ENCODE data around the gene PRR5L.

The PRR5L gene

DNA sequence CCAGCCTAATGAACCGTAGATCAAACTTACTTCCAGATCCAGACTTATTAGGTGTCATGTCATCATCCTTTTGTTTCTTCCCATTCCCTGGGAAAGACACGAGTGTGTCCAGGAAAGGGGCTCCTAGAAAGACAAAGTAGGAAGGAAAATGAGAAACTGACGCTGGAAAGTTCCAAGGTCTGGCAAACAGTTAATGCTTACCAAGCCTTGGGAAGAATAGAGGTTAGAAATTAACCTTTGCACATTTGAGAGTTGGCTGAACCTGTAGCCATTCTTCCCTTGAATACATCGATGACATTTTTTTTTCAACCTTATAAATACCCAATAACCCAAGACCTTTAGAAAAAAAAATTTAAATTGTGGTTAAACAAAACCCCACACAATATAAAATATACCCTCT, 136.7 kb downstream of the PRR5L start:
- Histone ChIP-seq H3K27me3 (ENCODE audit: low read length) (no peaks in the 10 kb centered on the region), H3K4me2 (ENCODE audit: low read depth, low read length, poor library complexity, severe bottlenecking) (no peak overlapping the region), H3K36me3 (ENCODE audit: low read length) (no peaks in the 10 kb centered on the region), H3K27ac (ENCODE audit: low read depth, low read length) (no peak overlapping the region), H3K4me3 (ENCODE audit: insufficient read depth, low read length, poor library complexity, severe bottlenecking) (no peak overlapping the region), H3K9me3 (ENCODE audit: insufficient read depth, low read length) (no peaks in the 10 kb centered on the region), H3F3A (ENCODE audit: insufficient read depth) (no peaks in the 10 kb centered on the region), H4K20me1 (ENCODE audit: low read depth, low read length) (no peaks in the 10 kb centered on the region), H2AFZ (ENCODE audit: low read depth, low read length, severe bottlenecking) (no peak overlapping the region), H3K79me2 (ENCODE audit: insufficient read depth, low read length) (no peaks in the 10 kb centered on the region), H3K9me2 (replicated peaks; ENCODE audit: insufficient read depth, low read length) (no peaks in the 10 kb centered on the region), H3K9ac (ENCODE audit: low read length) (no peak overlapping the region)
- TF ChIP-seq, protein P1, sequence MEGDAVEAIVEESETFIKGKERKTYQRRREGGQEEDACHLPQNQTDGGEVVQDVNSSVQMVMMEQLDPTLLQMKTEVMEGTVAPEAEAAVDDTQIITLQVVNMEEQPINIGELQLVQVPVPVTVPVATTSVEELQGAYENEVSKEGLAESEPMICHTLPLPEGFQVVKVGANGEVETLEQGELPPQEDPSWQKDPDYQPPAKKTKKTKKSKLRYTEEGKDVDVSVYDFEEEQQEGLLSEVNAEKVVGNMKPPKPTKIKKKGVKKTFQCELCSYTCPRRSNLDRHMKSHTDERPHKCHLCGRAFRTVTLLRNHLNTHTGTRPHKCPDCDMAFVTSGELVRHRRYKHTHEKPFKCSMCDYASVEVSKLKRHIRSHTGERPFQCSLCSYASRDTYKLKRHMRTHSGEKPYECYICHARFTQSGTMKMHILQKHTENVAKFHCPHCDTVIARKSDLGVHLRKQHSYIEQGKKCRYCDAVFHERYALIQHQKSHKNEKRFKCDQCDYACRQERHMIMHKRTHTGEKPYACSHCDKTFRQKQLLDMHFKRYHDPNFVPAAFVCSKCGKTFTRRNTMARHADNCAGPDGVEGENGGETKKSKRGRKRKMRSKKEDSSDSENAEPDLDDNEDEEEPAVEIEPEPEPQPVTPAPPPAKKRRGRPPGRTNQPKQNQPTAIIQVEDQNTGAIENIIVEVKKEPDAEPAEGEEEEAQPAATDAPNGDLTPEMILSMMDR (IDR thresholded peaks at IDR 0.05; ENCODE audit: insufficient read depth, low read length, poor library complexity, severe bottlenecking), result no peak
- no peak for TF ChIP-seq EZH2phosphoT487 (conservative IDR thresholded peaks at IDR 0.05; ENCODE audit: low read length)

DNA sequence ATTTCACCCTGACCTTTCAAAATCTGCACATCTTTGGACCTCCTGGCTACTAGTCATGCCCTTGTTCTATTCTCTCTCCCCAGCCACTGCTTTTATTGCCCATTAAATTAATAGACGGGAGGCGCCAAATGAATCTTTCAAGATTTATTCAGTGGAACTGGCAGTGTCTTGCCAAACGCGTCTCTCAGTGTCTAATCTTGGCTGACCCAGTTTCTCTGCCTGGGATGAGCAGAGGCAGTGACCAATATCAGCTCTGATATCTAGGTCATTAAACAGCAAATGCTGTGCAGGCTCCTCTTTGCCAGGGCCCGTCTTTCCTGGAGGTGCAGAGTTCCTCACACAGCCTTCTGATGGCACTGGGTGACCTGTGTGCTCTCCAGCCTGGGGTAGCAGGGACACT, 140.0 kb downstream of the PRR5L start:
- Histone ChIP-seq H3K27me3 (ENCODE audit: low read length) (no peaks in the 10 kb centered on the region), H3K79me2 (ENCODE audit: insufficient read depth, low read length) (no peaks in the 10 kb centered on the region), H3K27ac (ENCODE audit: low read depth, low read length) (no peak overlapping the region)

DNA sequence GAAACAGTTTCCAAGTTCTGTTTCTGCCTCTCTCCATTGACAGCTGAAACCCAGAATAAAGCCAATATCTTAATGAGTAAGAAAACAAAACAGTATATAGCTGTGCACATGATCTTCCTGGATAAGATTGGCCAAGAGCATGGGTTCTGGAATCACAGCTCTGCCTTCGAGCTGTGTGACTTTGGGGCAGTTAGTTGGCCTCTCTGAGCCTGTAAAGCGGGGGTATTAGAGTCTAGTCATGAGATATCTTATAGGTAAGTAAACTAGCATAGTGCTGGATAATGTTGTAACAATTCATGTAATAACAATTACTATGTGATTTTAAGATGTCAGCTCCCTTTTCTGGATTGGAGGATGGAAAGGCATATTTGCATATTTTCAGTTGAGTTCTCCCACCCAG, 140.5 kb downstream of the PRR5L start:
- Histone ChIP-seq H4K20me1 (ENCODE audit: low read depth, low read length) (no peaks in the 10 kb centered on the region), H3K9me2 (replicated peaks; ENCODE audit: insufficient read depth, low read length) (no peaks in the 10 kb centered on the region), H3K4me3 (ENCODE audit: insufficient read depth, low read length, poor library complexity, severe bottlenecking) (no peak overlapping the region), H3K79me2 (ENCODE audit: insufficient read depth, low read length) (no peaks in the 10 kb centered on the region), H3K9ac (ENCODE audit: low read length) (no peak overlapping the region), H3K4me2 (ENCODE audit: low read depth, low read length, poor library complexity, severe bottlenecking) (no peak overlapping the region), H3K9me3 (ENCODE audit: insufficient read depth, low read length) (no peaks in the 10 kb centered on the region), H3K36me3 (ENCODE audit: low read length) (no peaks in the 10 kb centered on the region), H3K27ac (ENCODE audit: low read depth, low read length) (no peak overlapping the region), H2AFZ (ENCODE audit: low read depth, low read length, severe bottlenecking) (no peak overlapping the region), H3F3A (ENCODE audit: insufficient read depth) (no peaks in the 10 kb centered on the region), H3K27me3 (ENCODE audit: low read length) (no peaks in the 10 kb centered on the region)
- no peak for TF ChIP-seq EZH2phosphoT487 (conservative IDR thresholded peaks at IDR 0.05; ENCODE audit: low read length)
- TF ChIP-seq, protein P1 (IDR thresholded peaks at IDR 0.05; ENCODE audit: insufficient read depth, low read length, poor library complexity, severe bottlenecking), result no peak

More for the DNA sequence above, 140.0 kb downstream of the PRR5L start:
- Histone ChIP-seq H3K4me2 (ENCODE audit: low read depth, low read length, poor library complexity, severe bottlenecking) (no peak overlapping the region), H4K20me1 (ENCODE audit: low read depth, low read length) (no peaks in the 10 kb centered on the region), H3F3A (ENCODE audit: insufficient read depth) (no peaks in the 10 kb centered on the region), H3K9me2 (replicated peaks; ENCODE audit: insufficient read depth, low read length) (no peaks in the 10 kb centered on the region), H3K4me3 (ENCODE audit: insufficient read depth, low read length, poor library complexity, severe bottlenecking) (no peak overlapping the region), H3K9me3 (ENCODE audit: insufficient read depth, low read length) (no peaks in the 10 kb centered on the region), H3K36me3 (ENCODE audit: low read length) (no peaks in the 10 kb centered on the region), H2AFZ (ENCODE audit: low read depth, low read length, severe bottlenecking) (no peak overlapping the region), H3K9ac (ENCODE audit: low read length) (no peak overlapping the region)
- TF ChIP-seq EZH2phosphoT487 (conservative IDR thresholded peaks at IDR 0.05; ENCODE audit: low read length), result no peak
- TF ChIP-seq, protein P1 (IDR thresholded peaks at IDR 0.05; ENCODE audit: insufficient read depth, low read length, poor library complexity, severe bottlenecking), result no peak

Data from SU-DHL-6 (cell line).